Hepatocyte (in vitro differentiated cells): ENCODE data around the gene FBRSL1. TPM values are rescaled to one million over a fixed set of nuclear protein-coding genes. Genes with fewer than 3 reads are reported as not detected.

Source experiments
- DNase-seq: peaks from one replicate; pipeline ENCODE4 v3.0.0-alpha.2; 2016; ENCODE audit warnings: low spot score
- H2AFZ ChIP-seq: fragments of 200-600 bp; sonication (generic); 2 replicates; pipeline ENCODE4 v1.6.0; 2016; ENCODE audit warnings: antibody characterized with exemption, mild to moderate bottlenecking
- H3K27ac ChIP-seq: fragments of 200-600 bp; sonication (generic); 2 replicates; pipeline ENCODE4 v1.5.1; 2016; ENCODE audit warnings: mild to moderate bottlenecking
- H3K27me3 ChIP-seq: fragments of 200-600 bp; sonication (generic); 2 replicates; pipeline ENCODE4 v1.6.1; 2016
- H3K36me3 ChIP-seq: fragments of 200-600 bp; sonication (generic); replicated peaks from 2 replicates; pipeline ENCODE4 v1.5.1; 2016; ENCODE audit warnings: low read depth; ENCODE audit not compliant: insufficient read depth
- H3K4me1 ChIP-seq: fragments of 200-600 bp; sonication (generic); 2 replicates; pipeline ENCODE4 v1.5.1; 2016; ENCODE audit warnings: mild to moderate bottlenecking, moderate library complexity; ENCODE audit not compliant: insufficient read depth
- H3K4me2 ChIP-seq: fragments of 200-600 bp; sonication (generic); 2 replicates; pipeline ENCODE4 v1.6.0; 2016
- H3K4me3 ChIP-seq: fragments of 200-600 bp; sonication (generic); 2 replicates; pipeline ENCODE4 v1.5.1; 2016; ENCODE audit warnings: mild to moderate bottlenecking
- H3K79me2 ChIP-seq: fragments of 200-600 bp; sonication (generic); 2 replicates; pipeline ENCODE4 v1.6.0; 2017; ENCODE audit warnings: mild to moderate bottlenecking
- H3K9me2 ChIP-seq: fragments of 200-600 bp; sonication (generic); replicated peaks from 2 replicates; pipeline ENCODE4 v1.6.0; 2017; ENCODE audit warnings: mild to moderate bottlenecking; ENCODE audit not compliant: insufficient read depth
- H3K9me3 ChIP-seq: fragments of 200-600 bp; sonication (generic); 2 replicates; pipeline ENCODE4 v1.5.1; 2016; ENCODE audit warnings: low read depth, mild to moderate bottlenecking
- H4K20me1 ChIP-seq: fragments of 200-600 bp; sonication (generic); 2 replicates; pipeline ENCODE4 v1.6.0; 2016; ENCODE audit warnings: mild to moderate bottlenecking; ENCODE audit not compliant: insufficient read depth, poor library complexity, severe bottlenecking
- EZH2 ChIP-seq: fragments of 200-600 bp; sonication (generic); IDR thresholded peaks from 2 replicates; pipeline ENCODE4 v1.6.1; 2016; ENCODE audit warnings: antibody characterized with exemption, mild to moderate bottlenecking, borderline replicate concordance
- EZH2phosphoT487 ChIP-seq: fragments of 200-600 bp; sonication (generic); IDR thresholded peaks from one replicate; pipeline ENCODE4 v1.6.1; 2018; ENCODE audit warnings: antibody characterized with exemption, mild to moderate bottlenecking, low read depth, moderate library complexity; ENCODE audit not compliant: unreplicated experiment, severe bottlenecking
- WGBS: methylation state at CpG from one replicate; pipeline ENCODE4 v1.1.6; 2016; ENCODE audit warnings: low lambda C conversion rate; ENCODE audit errors: missing lambda C conversion rate; 5-methylcytosine and 5-hydroxymethylcytosine counted together
- polyA plus RNA-seq: library from polyadenylated mRNA; unstranded; fragments of >200 nt; fragmentation: Nextera tagmentation; extraction: Ambion mirVana; gene quantifications from 2 replicates; pipeline ENCODE4 v1.2.1, GENCODE V29; 2016
- total RNA-seq: library from RNA; depleted of rRNA; stranded (reverse); fragments of >200 nt; gene quantifications from 2 replicates; pipeline ENCODE4 v1.2.3, GENCODE V29; 2014
- TF ChIP-seq, protein P1 (sequence below): fragments of 200-600 bp; sonication (generic); IDR thresholded peaks from 2 replicates; pipeline ENCODE4 v1.5.1; 2016; ENCODE audit warnings: antibody characterized with exemption, mild to moderate bottlenecking; ENCODE audit not compliant: poor library complexity

Gene FBRSL1
- total and polyA plus RNA-seq, 2 experiments from 2014 or later, result 18.5 to 61.1 TPM

- 91% methylated on average over 20 of the region's 21 CpGs for whole genome bisulfite sequencing
- Histone ChIP-seq H3K9me3 (no peaks in the 10 kb centered on the region), H3K9me2 (no peaks in the 10 kb centered on the region), H3K4me3 (no peak overlapping the region), H4K20me1 (peaks cover 14% of the 10 kb centered on the region), H3K4me1 (peaks cover 6% of the 10 kb centered on the region), H3K79me2 (no peaks in the 10 kb centered on the region), H3K27ac (no peak overlapping the region), H3K4me2 (no peak overlapping the region), H2AFZ (no peak overlapping the region), H3K36me3 (no peaks in the 10 kb centered on the region), H3K27me3 (no peaks in the 10 kb centered on the region)
- TF ChIP-seq, protein P1, sequence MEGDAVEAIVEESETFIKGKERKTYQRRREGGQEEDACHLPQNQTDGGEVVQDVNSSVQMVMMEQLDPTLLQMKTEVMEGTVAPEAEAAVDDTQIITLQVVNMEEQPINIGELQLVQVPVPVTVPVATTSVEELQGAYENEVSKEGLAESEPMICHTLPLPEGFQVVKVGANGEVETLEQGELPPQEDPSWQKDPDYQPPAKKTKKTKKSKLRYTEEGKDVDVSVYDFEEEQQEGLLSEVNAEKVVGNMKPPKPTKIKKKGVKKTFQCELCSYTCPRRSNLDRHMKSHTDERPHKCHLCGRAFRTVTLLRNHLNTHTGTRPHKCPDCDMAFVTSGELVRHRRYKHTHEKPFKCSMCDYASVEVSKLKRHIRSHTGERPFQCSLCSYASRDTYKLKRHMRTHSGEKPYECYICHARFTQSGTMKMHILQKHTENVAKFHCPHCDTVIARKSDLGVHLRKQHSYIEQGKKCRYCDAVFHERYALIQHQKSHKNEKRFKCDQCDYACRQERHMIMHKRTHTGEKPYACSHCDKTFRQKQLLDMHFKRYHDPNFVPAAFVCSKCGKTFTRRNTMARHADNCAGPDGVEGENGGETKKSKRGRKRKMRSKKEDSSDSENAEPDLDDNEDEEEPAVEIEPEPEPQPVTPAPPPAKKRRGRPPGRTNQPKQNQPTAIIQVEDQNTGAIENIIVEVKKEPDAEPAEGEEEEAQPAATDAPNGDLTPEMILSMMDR, result no peak
- TF ChIP-seq EZH2 (no peak), EZH2phosphoT487 (no peak)
- no peak for DNase-seq
Observed at GRCh38 chr12:132547205-132547740, 57.3 kb downstream of the FBRSL1 start.

DNA sequence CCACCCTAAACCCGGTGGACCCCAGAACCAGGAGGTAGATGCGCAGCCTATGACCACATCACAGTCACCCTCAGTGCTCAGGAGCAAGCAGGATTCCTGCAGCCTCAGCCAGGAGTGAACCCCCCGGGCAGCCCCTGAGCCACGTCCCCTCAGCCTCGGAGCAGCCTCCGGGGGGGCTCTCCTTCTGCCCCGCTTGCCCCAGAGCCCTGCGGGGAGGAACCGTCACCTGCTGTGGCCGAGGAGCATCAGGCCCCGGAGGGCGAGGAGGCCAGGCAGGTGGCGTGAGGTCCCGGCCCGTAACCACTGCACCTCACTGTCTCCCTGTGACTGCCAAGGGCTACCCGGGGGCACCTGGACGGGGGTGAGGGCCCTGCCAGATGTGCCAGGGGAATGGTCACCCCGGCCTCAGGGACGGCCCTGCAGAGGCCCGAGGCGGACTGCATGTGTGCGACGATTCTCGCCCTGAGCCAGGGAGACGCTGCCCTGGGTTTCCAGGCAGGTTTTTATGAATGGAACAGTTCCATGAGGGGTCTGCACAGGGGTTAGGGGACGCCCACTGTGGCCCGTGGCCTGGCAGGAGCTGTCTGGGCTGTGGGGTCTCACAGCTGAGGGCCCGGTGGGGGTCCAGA is 58.6 kb downstream of the FBRSL1 start:
- Histone ChIP-seq H3K36me3 (no peaks in the 10 kb centered on the region), H3K9me3 (no peaks in the 10 kb centered on the region), H3K27ac (no peak overlapping the region), H4K20me1 (peaks cover 14% of the 10 kb centered on the region), H3K4me1 (peaks cover 6% of the 10 kb centered on the region), H3K4me2 (no peak overlapping the region), H3K27me3 (no peaks in the 10 kb centered on the region), H3K9me2 (no peaks in the 10 kb centered on the region), H3K4me3 (no peak overlapping the region), H2AFZ (no peak overlapping the region), H3K79me2 (no peaks in the 10 kb centered on the region)
- DNase-seq, result no peak
- TF ChIP-seq, protein P1, result no peak
- TF ChIP-seq EZH2 (no peak), EZH2phosphoT487 (no peak)
- WGBS, result 98% methylated on average over 27 of the region's 28 CpGs

GRCh38 chr12:132549059-132549458 is 59.1 kb downstream of the FBRSL1 start:
- no peak overlapping the region for H3K4me3 ChIP-seq
- H3K4me1 ChIP-seq, result peaks cover 6% of the 10 kb centered on the region
- TF ChIP-seq, protein P1, result no peak
- TF ChIP-seq EZH2 (no peak), EZH2phosphoT487 (no peak)
- H3K4me2 ChIP-seq, result no peak overlapping the region
- no peaks in the 10 kb centered on the region for H3K9me3 ChIP-seq
- 98% methylated on average over 28 of the region's 33 CpGs for WGBS
- H3K27ac ChIP-seq, result no peak overlapping the region
- H3K9me2 ChIP-seq, result no peaks in the 10 kb centered on the region
- H4K20me1 ChIP-seq, result peaks cover 14% of the 10 kb centered on the region
- H3K27me3 ChIP-seq, result no peaks in the 10 kb centered on the region
- no peak for DNase-seq
- H3K79me2 ChIP-seq, result no peaks in the 10 kb centered on the region
- no peak overlapping the region for H2AFZ ChIP-seq
- H3K36me3 ChIP-seq, result no peaks in the 10 kb centered on the region
